Parietal lobe (tissue), 2 donors: ENCODE data around the gene AGER. TPM values are rescaled to one million over a fixed set of nuclear protein-coding genes. Genes with fewer than 3 reads are reported as not detected.

ENCODE experiments used
- small RNA-seq: library from RNA; depleted of rRNA; stranded (forward); fragments of <200 nt; gene quantifications from one replicate; pipeline ENCODE3, GENCODE V24; 2014; ENCODE audit warnings: low replicate concordance
- total RNA-seq: library from RNA; depleted of rRNA; stranded (reverse); fragments of >200 nt; gene quantifications from one replicate; pipeline ENCODE4 v1.2.3, GENCODE V29; 2014

Gene AGER
- 0.63 TPM for total RNA-seq

GRCh38 chr6:32184084-32184640 is at the start of gene AGER:
Gene AGER (minus strand): TSS chr6:32184253. CDS start chr6:32184222, 31 bp downstream.

GRCh38 chr6:32223258-32224235 is 39.5 kb upstream of the AGER start, which contains the start of gene NOTCH4:
Gene NOTCH4 (minus strand): TSS chr6:32224067. CDS start chr6:32223928, 139 bp downstream.

GRCh38 chr6:32192608-32193039 is 8.6 kb upstream of the AGER start, which contains the start of gene GPSM3:
Gene GPSM3 (minus strand): TSS chr6:32192643. CDS start chr6:32192513, 130 bp downstream.

GRCh38 chr6:32190054-32190851 is 6.2 kb upstream of the AGER start, which contains the start of gene PBX2:
Gene PBX2 (minus strand): TSS chr6:32190202. CDS start chr6:32189915, 287 bp downstream.

GRCh38 chr6:32177788-32178546 is 6.1 kb downstream of the AGER start, which contains the start of gene RNF5:
Gene RNF5 (plus strand): TSS chr6:32178405. CDS start chr6:32178512, 107 bp downstream.

GRCh38 chr6:32175711-32176475 is 8.2 kb downstream of the AGER start, which contains the start of gene AGPAT1:
Gene AGPAT1 (minus strand): TSS chr6:32176084. CDS start chr6:32171496, 4,588 bp downstream.

GRCh38 chr6:32164295-32164694 is 19.8 kb downstream of the AGER start, which contains the start of gene EGFL8:
Gene EGFL8 (plus strand): TSS chr6:32164595. CDS start chr6:32166166, 1,571 bp downstream.

GRCh38 chr6:32153564-32154513 is 30.2 kb downstream of the AGER start, which contains the start of gene PPT2:
Gene PPT2 (plus strand): TSS chr6:32154141. CDS start chr6:32154595, 454 bp downstream.

GRCh38 chr6:32151863-32152768 is 31.9 kb downstream of the AGER start, which contains the start of gene PRRT1:
Gene PRRT1 (minus strand): TSS chr6:32151939. CDS start chr6:32151827, 112 bp downstream.

Small RNA genes lying within 50 kb of the gene (small RNA-seq; reads per million reads assigned to genes)
- not detected for gene AL662884.1
- gene MIR6833: not detected

Other genes starting within 250 kb of the AGER start
- gene CFB, start 238.2 kb downstream of the AGER start, total RNA-seq: 1.9 TPM
- 46.6 TPM for gene NELFE, start 225.3 kb downstream of the AGER start, total RNA-seq
- 66.7 TPM for gene SKIC2, start 225.1 kb downstream of the AGER start, total RNA-seq
- 10.0 TPM for gene DXO, start 212.1 kb downstream of the AGER start, total RNA-seq
- 20.7 TPM for gene C4A, start 202.2 kb downstream of the AGER start, total RNA-seq
- gene C4B, start 169.5 kb downstream of the AGER start, total RNA-seq: 8.8 TPM
- not detected for gene CYP21A2, start 145.8 kb downstream of the AGER start, total RNA-seq
- 8.1 TPM for gene TNXB, start 74.9 kb downstream of the AGER start, total RNA-seq
- 31.6 TPM for gene ATF6B, start 56.0 kb downstream of the AGER start, total RNA-seq
- gene FKBPL, start 54.0 kb downstream of the AGER start, total RNA-seq: 3.1 TPM
- 1.9 TPM for gene PRRT1, start 32.3 kb downstream of the AGER start, total RNA-seq
- 17.2 TPM for gene PPT2, start 30.1 kb downstream of the AGER start, total RNA-seq
- gene EGFL8, start 19.7 kb downstream of the AGER start, total RNA-seq: 5.9 TPM
- 19.1 TPM for gene AGPAT1, start 8.2 kb downstream of the AGER start, total RNA-seq
- 49.8 TPM for gene RNF5, start 5.8 kb downstream of the AGER start, total RNA-seq
- 27.2 TPM for gene PBX2, start 5.9 kb upstream of the AGER start, total RNA-seq
- gene GPSM3, start 8.4 kb upstream of the AGER start, total RNA-seq: 0.63 TPM
- gene NOTCH4, start 39.8 kb upstream of the AGER start, total RNA-seq: 8.8 TPM
- gene TSBP1, start 187.7 kb upstream of the AGER start, total RNA-seq: not detected
- gene BTNL2, start 222.9 kb upstream of the AGER start, total RNA-seq: not detected